ENCODE data around the gene ULBP1.

DNA sequence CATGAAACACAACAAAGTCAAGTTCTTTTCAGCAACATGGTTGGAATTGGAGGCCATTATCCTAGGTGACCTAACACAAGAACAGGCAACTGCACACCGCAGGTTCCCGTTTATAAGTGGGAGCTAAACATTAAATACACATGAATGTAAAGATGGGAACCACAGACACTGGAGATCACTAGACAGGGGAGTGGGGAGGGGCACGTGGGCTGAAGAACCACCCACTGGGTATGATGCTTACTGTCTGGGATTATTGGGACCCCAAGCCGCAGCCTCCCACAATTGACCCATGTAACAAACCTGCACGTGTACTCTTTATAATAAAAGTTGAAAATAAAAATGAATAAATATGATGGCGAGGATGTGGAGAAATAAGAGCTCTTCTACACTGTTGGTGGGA lies 32.2 kb upstream of the ULBP1 start:
- TF ChIP-seq CTCF (IDR thresholded peaks at IDR 0.05) (no peak), POLR2A (IDR thresholded peaks at IDR 0.05) (no peak)

Data from testis (tissue), 2 donors.